ENCODE data around the gene LIPT1.
A peak's percentile ranks its signal among the peaks of the same experiment; 100 is the strongest.
"Not testable (repeated sequence)": the region's sequence is repeated elsewhere in the genome, so short reads cannot be mapped to it uniquely, and the experiment has no call there.

LIPT1 gene

GRCh38 chr2:99127981-99128380 is 26.8 kb upstream of the LIPT1 start:
- no peak overlapping the region for H3K4me3 ChIP-seq (ENCODE audit: low read depth, low read length)
- in situ Hi-C loops (cut with HindIII; ENCODE audit: low pct_ligation_motif_present, low sequenced_read_pairs) = no loop called here
- H3K27me3 ChIP-seq (replicated peaks) = no peaks in the 10 kb centered on the region
- no peak for DNase-seq
- TF ChIP-seq, protein P1, sequence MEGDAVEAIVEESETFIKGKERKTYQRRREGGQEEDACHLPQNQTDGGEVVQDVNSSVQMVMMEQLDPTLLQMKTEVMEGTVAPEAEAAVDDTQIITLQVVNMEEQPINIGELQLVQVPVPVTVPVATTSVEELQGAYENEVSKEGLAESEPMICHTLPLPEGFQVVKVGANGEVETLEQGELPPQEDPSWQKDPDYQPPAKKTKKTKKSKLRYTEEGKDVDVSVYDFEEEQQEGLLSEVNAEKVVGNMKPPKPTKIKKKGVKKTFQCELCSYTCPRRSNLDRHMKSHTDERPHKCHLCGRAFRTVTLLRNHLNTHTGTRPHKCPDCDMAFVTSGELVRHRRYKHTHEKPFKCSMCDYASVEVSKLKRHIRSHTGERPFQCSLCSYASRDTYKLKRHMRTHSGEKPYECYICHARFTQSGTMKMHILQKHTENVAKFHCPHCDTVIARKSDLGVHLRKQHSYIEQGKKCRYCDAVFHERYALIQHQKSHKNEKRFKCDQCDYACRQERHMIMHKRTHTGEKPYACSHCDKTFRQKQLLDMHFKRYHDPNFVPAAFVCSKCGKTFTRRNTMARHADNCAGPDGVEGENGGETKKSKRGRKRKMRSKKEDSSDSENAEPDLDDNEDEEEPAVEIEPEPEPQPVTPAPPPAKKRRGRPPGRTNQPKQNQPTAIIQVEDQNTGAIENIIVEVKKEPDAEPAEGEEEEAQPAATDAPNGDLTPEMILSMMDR (IDR thresholded peaks at IDR 0.05; ENCODE audit: low read depth, low read length, missing control alignments) = no peak
- H3K27ac ChIP-seq = no peak overlapping the region
- no peaks in the 10 kb centered on the region for H3K36me3 ChIP-seq (replicated peaks)

GRCh38 chr2:99135044-99135556 is 19.7 kb upstream of the LIPT1 start:
- H3K4me3 ChIP-seq (ENCODE audit: low read depth, low read length); in situ Hi-C loops (cut with HindIII; ENCODE audit: low pct_ligation_motif_present, low sequenced_read_pairs); H3K27me3 ChIP-seq (replicated peaks); H3K36me3 ChIP-seq (replicated peaks); DNase-seq; H3K27ac ChIP-seq: not testable (repeated sequence)

- no peak for DNase-seq
- Histone ChIP-seq H3K27me3 (replicated peaks) (no peaks in the 10 kb centered on the region), H3K27ac (no peak overlapping the region), H3K4me3 (ENCODE audit: low read depth, low read length) (no peak overlapping the region), H3K36me3 (replicated peaks) (no peaks in the 10 kb centered on the region)
- in situ Hi-C loops (cut with HindIII; ENCODE audit: low pct_ligation_motif_present, low sequenced_read_pairs) = no loop called here
- TF ChIP-seq, protein P1 (IDR thresholded peaks at IDR 0.05; ENCODE audit: low read depth, low read length, missing control alignments) = no peak
Observed at GRCh38 chr2:99139003-99139402, 15.8 kb upstream of the LIPT1 start.

- no peak for DNase-seq
- Histone ChIP-seq H3K27ac (no peak overlapping the region), H3K4me3 (ENCODE audit: low read depth, low read length) (peak overlapping the region; percentile 83), H3K27me3 (replicated peaks) (no peaks in the 10 kb centered on the region), H3K36me3 (replicated peaks) (no peaks in the 10 kb centered on the region)
- in situ Hi-C loops (cut with HindIII; ENCODE audit: low pct_ligation_motif_present, low sequenced_read_pairs) = no loop called here
- TF ChIP-seq, protein P1 (IDR thresholded peaks at IDR 0.05; ENCODE audit: low read depth, low read length, missing control alignments) = no peak
Observed at GRCh38 chr2:99140056-99140859, 14.5 kb upstream of the LIPT1 start.

- H3K27ac ChIP-seq = no peak overlapping the region
- in situ Hi-C loops (cut with HindIII; ENCODE audit: low pct_ligation_motif_present, low sequenced_read_pairs) = no loop called here
- DNase-seq = no peak
Observed at GRCh38 chr2:99140860-99141109, 14.0 kb upstream of the LIPT1 start.

More at GRCh38 chr2:99140860-99141109, 14.0 kb upstream of the LIPT1 start:
- H3K4me3 ChIP-seq (ENCODE audit: low read depth, low read length) = peak overlapping the region; percentile 83
- no peaks in the 10 kb centered on the region for H3K36me3 ChIP-seq (replicated peaks)
- no peaks in the 10 kb centered on the region for H3K27me3 ChIP-seq (replicated peaks)
- TF ChIP-seq, protein P1 (IDR thresholded peaks at IDR 0.05; ENCODE audit: low read depth, low read length, missing control alignments) = no peak
